SU-DHL-6 (cell line): Measurements from ENCODE around the gene C16orf95.

Experiments used
- EZH2phosphoT487 ChIP-seq: fragments of 200-600 bp; sonication (generic), shearing (Covaris generic); conservative IDR thresholded peaks from 2 replicates; pipeline ENCODE4 v1.6.1; 2018; ENCODE audit warnings: mild to moderate bottlenecking, antibody characterized with exemption, low read length, moderate library complexity, mixed read lengths
- TF ChIP-seq, protein P1 (sequence below): fragments of 200-600 bp; sonication (generic); IDR thresholded peaks from one replicate; pipeline ENCODE4 v1.5.1; 2017; ENCODE audit warnings: antibody characterized with exemption, mild to moderate bottlenecking, low read length, moderate library complexity; ENCODE audit not compliant: insufficient read depth, poor library complexity, severe bottlenecking

DNA sequence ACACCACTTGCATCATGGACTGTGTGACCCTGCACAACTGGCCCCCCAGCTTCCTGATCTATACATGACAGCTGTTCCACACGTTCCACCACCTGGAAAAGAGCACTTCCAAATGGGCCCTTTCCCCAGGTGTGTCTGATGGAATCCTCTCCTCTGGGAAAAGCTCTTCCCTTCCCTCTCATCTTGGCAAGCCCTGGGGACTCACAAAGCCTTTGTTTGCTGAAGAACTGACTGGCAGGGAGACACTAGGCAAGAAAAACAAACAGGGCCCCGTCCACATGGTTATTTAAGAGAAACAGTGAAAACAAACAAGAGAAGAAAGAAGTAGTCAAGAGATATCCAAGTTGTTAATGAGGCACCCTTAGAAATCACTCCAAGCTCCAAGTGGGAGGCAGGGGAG, 52.6 kb downstream of the C16orf95 start:
- TF ChIP-seq, protein P1, sequence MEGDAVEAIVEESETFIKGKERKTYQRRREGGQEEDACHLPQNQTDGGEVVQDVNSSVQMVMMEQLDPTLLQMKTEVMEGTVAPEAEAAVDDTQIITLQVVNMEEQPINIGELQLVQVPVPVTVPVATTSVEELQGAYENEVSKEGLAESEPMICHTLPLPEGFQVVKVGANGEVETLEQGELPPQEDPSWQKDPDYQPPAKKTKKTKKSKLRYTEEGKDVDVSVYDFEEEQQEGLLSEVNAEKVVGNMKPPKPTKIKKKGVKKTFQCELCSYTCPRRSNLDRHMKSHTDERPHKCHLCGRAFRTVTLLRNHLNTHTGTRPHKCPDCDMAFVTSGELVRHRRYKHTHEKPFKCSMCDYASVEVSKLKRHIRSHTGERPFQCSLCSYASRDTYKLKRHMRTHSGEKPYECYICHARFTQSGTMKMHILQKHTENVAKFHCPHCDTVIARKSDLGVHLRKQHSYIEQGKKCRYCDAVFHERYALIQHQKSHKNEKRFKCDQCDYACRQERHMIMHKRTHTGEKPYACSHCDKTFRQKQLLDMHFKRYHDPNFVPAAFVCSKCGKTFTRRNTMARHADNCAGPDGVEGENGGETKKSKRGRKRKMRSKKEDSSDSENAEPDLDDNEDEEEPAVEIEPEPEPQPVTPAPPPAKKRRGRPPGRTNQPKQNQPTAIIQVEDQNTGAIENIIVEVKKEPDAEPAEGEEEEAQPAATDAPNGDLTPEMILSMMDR = no peak
- TF ChIP-seq EZH2phosphoT487 = no peak
